Skeletal muscle satellite cell (primary cell): ENCODE data around the gene MFAP3. TPM values are rescaled to one million over a fixed set of nuclear protein-coding genes. Genes with fewer than 3 reads are reported as not detected.
A peak's percentile ranks its signal among the peaks of the same experiment; 100 is the strongest.

Experiments
- H3K27me3 ChIP-seq: 2 replicates; pipeline ENCODE4 v1.7.0; 2013; ENCODE audit warnings: low read length; ENCODE audit not compliant: control insufficient read depth, insufficient read depth
- H3K36me3 ChIP-seq: 2 replicates; pipeline ENCODE4 v1.7.0; 2013; ENCODE audit warnings: mild to moderate bottlenecking, control low read depth, low read length; ENCODE audit not compliant: insufficient read depth
- H3K4me1 ChIP-seq: 2 replicates; pipeline ENCODE4 v1.7.0; 2013; ENCODE audit warnings: low read length; ENCODE audit not compliant: control insufficient read depth, insufficient read depth
- H3K4me2 ChIP-seq: 2 replicates; pipeline ENCODE4 v1.7.0; 2013; ENCODE audit warnings: mild to moderate bottlenecking, low read length
- H3K4me3 ChIP-seq: 2 replicates; pipeline ENCODE4 v1.7.0; 2013; ENCODE audit warnings: low read length
- H3K9ac ChIP-seq: 2 replicates; pipeline ENCODE4 v1.7.0; 2013; ENCODE audit warnings: mild to moderate bottlenecking, low read depth, low read length, moderate library complexity
- H3K9me3 ChIP-seq: replicated peaks from 2 replicates; pipeline ENCODE4 v1.7.0; 2013; ENCODE audit warnings: mild to moderate bottlenecking, control low read depth, low read length
- total RNA-seq: library from RNA; depleted of rRNA; stranded (reverse); fragments of >200 nt; gene quantifications from 2 replicates; pipeline ENCODE4 v1.2.3, GENCODE V29; 2012; rRNA removed

MFAP3 gene
- total RNA-seq: 49.2 and 57.2 TPM in 2 replicates

- Histone ChIP-seq H3K4me1 (peaks cover 16% of the 10 kb centered on the region), H3K27me3 (no peaks in the 10 kb centered on the region), H3K4me2 (peak within 1 kb of the TSS; percentile 79), H3K9ac (peak within 1 kb of the TSS; percentile 89), H3K4me3 (peak within 1 kb of the TSS; percentile 82), H3K36me3 (no peaks in the 10 kb centered on the region), H3K9me3 (no peaks in the 10 kb centered on the region)
Measured at GRCh38 chr5:154038707-154039457, at the start of gene MFAP3, which contains the start of gene FAM114A2. Gene MFAP3, plus strand, starts transcription at chr5:154038967. Its CDS starts 10,756 bp downstream, at chr5:154049723. Gene FAM114A2, minus strand, starts transcription at chr5:154038910. Its CDS starts 3,957 bp downstream, at chr5:154034953.

- Histone ChIP-seq H3K36me3 (peaks cover 25% of the 10 kb centered on the region), H3K9ac (no peak overlapping the region)
Measured at GRCh38 chr5:153991168-153991567, 47.6 kb upstream of the MFAP3 start.

GRCh38 chr5:153998010-153998409 is 40.8 kb upstream of the MFAP3 start:
- H3K4me3 ChIP-seq: no peak overlapping the region
- H3K27me3 ChIP-seq: no peaks in the 10 kb centered on the region

More at GRCh38 chr5:153991168-153991567, 47.6 kb upstream of the MFAP3 start:
- H3K4me3 ChIP-seq: no peak overlapping the region
- no peaks in the 10 kb centered on the region for H3K9me3 ChIP-seq
- H3K27me3 ChIP-seq: no peaks in the 10 kb centered on the region
- H3K4me1 ChIP-seq: no peaks in the 10 kb centered on the region
- no peak overlapping the region for H3K4me2 ChIP-seq

GRCh38 chr5:153998768-153999167 is 40.0 kb upstream of the MFAP3 start:
- Histone ChIP-seq H3K36me3 (peaks cover 42% of the 10 kb centered on the region), H3K4me3 (no peak overlapping the region), H3K9ac (no peak overlapping the region), H3K27me3 (no peaks in the 10 kb centered on the region), H3K4me2 (no peak overlapping the region), H3K4me1 (peaks cover 4% of the 10 kb centered on the region), H3K9me3 (no peaks in the 10 kb centered on the region)

More at GRCh38 chr5:153998010-153998409, 40.8 kb upstream of the MFAP3 start:
- H3K4me1 ChIP-seq: peaks cover 4% of the 10 kb centered on the region
- no peak overlapping the region for H3K9ac ChIP-seq
- H3K4me2 ChIP-seq: no peak overlapping the region
- no peaks in the 10 kb centered on the region for H3K9me3 ChIP-seq
- peaks cover 46% of the 10 kb centered on the region for H3K36me3 ChIP-seq

GRCh38 chr5:153999995-154000394 is 38.8 kb upstream of the MFAP3 start:
- no peak overlapping the region for H3K9ac ChIP-seq
- H3K4me3 ChIP-seq: no peak overlapping the region
- H3K4me1 ChIP-seq: peaks cover 4% of the 10 kb centered on the region
- H3K36me3 ChIP-seq: peaks cover 33% of the 10 kb centered on the region
- no peaks in the 10 kb centered on the region for H3K9me3 ChIP-seq
- H3K4me2 ChIP-seq: no peak overlapping the region
- H3K27me3 ChIP-seq: no peaks in the 10 kb centered on the region

- Histone ChIP-seq H3K4me2 (no peak overlapping the region), H3K27me3 (no peaks in the 10 kb centered on the region), H3K36me3 (peaks cover 33% of the 10 kb centered on the region)
Measured at GRCh38 chr5:154000703-154001102, 38.1 kb upstream of the MFAP3 start.

GRCh38 chr5:154002093-154002492 is 36.7 kb upstream of the MFAP3 start:
- Histone ChIP-seq H3K9me3 (no peaks in the 10 kb centered on the region), H3K4me1 (peaks cover 7% of the 10 kb centered on the region), H3K27me3 (no peaks in the 10 kb centered on the region), H3K36me3 (peaks cover 33% of the 10 kb centered on the region), H3K4me3 (no peak overlapping the region), H3K4me2 (no peak overlapping the region), H3K9ac (no peak overlapping the region)

More at GRCh38 chr5:154000703-154001102, 38.1 kb upstream of the MFAP3 start:
- Histone ChIP-seq H3K4me1 (peaks cover 4% of the 10 kb centered on the region), H3K4me3 (no peak overlapping the region), H3K9ac (no peak overlapping the region), H3K9me3 (no peaks in the 10 kb centered on the region)

GRCh38 chr5:154002511-154003020 is 36.2 kb upstream of the MFAP3 start:
- H3K27me3 ChIP-seq: no peaks in the 10 kb centered on the region
- no peaks in the 10 kb centered on the region for H3K9me3 ChIP-seq
- H3K9ac ChIP-seq: no peak overlapping the region
- H3K4me2 ChIP-seq: no peak overlapping the region
- peaks cover 33% of the 10 kb centered on the region for H3K36me3 ChIP-seq
- no peak overlapping the region for H3K4me3 ChIP-seq
- peaks cover 7% of the 10 kb centered on the region for H3K4me1 ChIP-seq

GRCh38 chr5:154005648-154006047 is 33.1 kb upstream of the MFAP3 start:
- H3K36me3 ChIP-seq: peaks cover 25% of the 10 kb centered on the region
- no peak overlapping the region for H3K4me2 ChIP-seq
- no peak overlapping the region for H3K4me3 ChIP-seq
- H3K9me3 ChIP-seq: no peaks in the 10 kb centered on the region
- H3K4me1 ChIP-seq: peaks cover 10% of the 10 kb centered on the region
- H3K9ac ChIP-seq: no peak overlapping the region
- H3K27me3 ChIP-seq: no peaks in the 10 kb centered on the region

- Histone ChIP-seq H3K4me2 (no peak overlapping the region), H3K4me3 (no peak overlapping the region), H3K9ac (no peak overlapping the region), H3K36me3 (peaks cover 12% of the 10 kb centered on the region), H3K4me1 (peaks cover 13% of the 10 kb centered on the region), H3K27me3 (no peaks in the 10 kb centered on the region), H3K9me3 (no peaks in the 10 kb centered on the region)
Measured at GRCh38 chr5:154010660-154011059, 28.1 kb upstream of the MFAP3 start.

- Histone ChIP-seq H3K4me2 (no peak overlapping the region), H3K9me3 (no peaks in the 10 kb centered on the region), H3K4me1 (peaks cover 7% of the 10 kb centered on the region), H3K9ac (no peak overlapping the region), H3K4me3 (no peak overlapping the region), H3K27me3 (no peaks in the 10 kb centered on the region), H3K36me3 (peaks cover 12% of the 10 kb centered on the region)
Measured at GRCh38 chr5:154015071-154015693, 23.6 kb upstream of the MFAP3 start.
